Suprapubic skin (tissue), 4 donors: Measurements from ENCODE around the gene ZNF24. TPM values are rescaled to one million over a fixed set of nuclear protein-coding genes. Genes with fewer than 3 reads are reported as not detected.
A peak's percentile ranks its signal among the peaks of the same experiment; 100 is the strongest.

Source experiments
- DNase-seq, 2 donors: peaks; one replicate each; pipeline ENCODE4 v3.0.0-alpha.2; 2019; ENCODE audit warnings: low spot score in 2 of 2
- H3K27ac ChIP-seq: fragments of 200-600 bp; sonication (generic); one replicate; pipeline ENCODE4 v1.5.1; 2019
- H3K27me3 ChIP-seq: fragments of 200-600 bp; sonication (generic); one replicate; pipeline ENCODE4 v1.5.1; 2019
- H3K36me3 ChIP-seq: fragments of 200-600 bp; sonication (generic); one replicate; pipeline ENCODE4 v1.5.1; 2019
- H3K4me1 ChIP-seq: fragments of 200-600 bp; sonication (generic); one replicate; pipeline ENCODE4 v1.5.1; 2019
- H3K4me3 ChIP-seq: fragments of 200-600 bp; sonication (generic); one replicate; pipeline ENCODE4 v1.5.1; 2019; ENCODE audit warnings: mild to moderate bottlenecking
- H3K9me3 ChIP-seq: fragments of 200-600 bp; sonication (generic); one replicate; pipeline ENCODE4 v1.5.1; 2019
- CTCF ChIP-seq, 2 donors: fragments of 200-600 bp in 1 of 2; fragments of 450-650 bp in 1 of 2; sonication (generic) in 1 of 2; IDR thresholded peaks; one replicate each; pipeline ENCODE4 v1.5.1; 2016 to 2019; ENCODE audit warnings: antibody characterized with exemption in 2 of 2, mild to moderate bottlenecking in 1 of 2, moderate library complexity in 1 of 2
- EP300 ChIP-seq: sonication (generic); formaldehyde crosslinking; IDR thresholded peaks from one replicate; pipeline ENCODE4 v1.6.1; 2017; ENCODE audit warnings: antibody characterized with exemption
- POLR2A ChIP-seq, 2 donors: fragments of 450-650 bp; IDR thresholded peaks; one replicate each; pipeline ENCODE4 v1.6.1; 2017; ENCODE audit warnings: antibody characterized with exemption in 2 of 2, mild to moderate bottlenecking in 2 of 2, moderate library complexity in 2 of 2
- POLR2AphosphoS5 ChIP-seq, 3 donors: sonication (generic); formaldehyde crosslinking; IDR thresholded peaks; one replicate each; pipeline ENCODE4 v1.6.1; 2017; ENCODE audit warnings: antibody characterized with exemption in 3 of 3
- WGBS: methylation state at CpG from one replicate; pipeline ENCODE4 v1.1.5; 2018; 5-methylcytosine and 5-hydroxymethylcytosine counted together
- total RNA-seq, 4 donors: library from RNA; depleted of rRNA; stranded (reverse); fragments of >200 nt; gene quantifications; one replicate each; pipeline ENCODE4 v1.1.0, GENCODE V29; 2016

Gene ZNF24
- total RNA-seq, 4 donors from 2014 or later = 28.9 to 46.4 (median 37.4) TPM

GRCh38 chr18:35377875-35378573, 33.8 kb upstream of the ZNF24 start:
- WGBS = 71% methylated on average over 14 of the region's 14 CpGs
- Histone ChIP-seq H3K36me3 (no peaks in the 10 kb centered on the region), H3K9me3 (no peaks in the 10 kb centered on the region), H3K27ac (no peak overlapping the region), H3K4me1 (peaks cover 14% of the 10 kb centered on the region), H3K27me3 (no peaks in the 10 kb centered on the region), H3K4me3 (no peak overlapping the region)
- no peak for DNase-seq
- TF ChIP-seq POLR2AphosphoS5 (IDR thresholded peaks at IDR 0.05) (no peak), POLR2A (IDR thresholded peaks at IDR 0.05) (no peak), CTCF (IDR thresholded peaks at IDR 0.05) (no peak), EP300 (no peak)

- H3K27me3 ChIP-seq = no peaks in the 10 kb centered on the region
- WGBS = 4% methylated on average over 43 of the region's 78 CpGs
- DNase-seq = peak; percentile 93 to 94
Observed at GRCh38 chr18:35376742-35377695, 32.8 kb upstream of the ZNF24 start, which contains the start of gene ZNF396. Gene ZNF396, minus strand, starts transcription at chr18:35377337. Its CDS starts 3,045 bp downstream, at chr18:35374292.

GRCh38 chr18:35376393-35376741, 32.1 kb upstream of the ZNF24 start:
- no peaks in the 10 kb centered on the region for H3K9me3 ChIP-seq
- H3K36me3 ChIP-seq = no peaks in the 10 kb centered on the region
- H3K4me3 ChIP-seq = peak overlapping the region; percentile 97
- WGBS = 48% methylated on average over 3 of the region's 13 CpGs
- TF ChIP-seq EP300 = no peak
- TF ChIP-seq POLR2A (IDR thresholded peaks at IDR 0.05) = no peak
- TF ChIP-seq CTCF (IDR thresholded peaks at IDR 0.05) = no peak
- TF ChIP-seq POLR2AphosphoS5 (IDR thresholded peaks at IDR 0.05) = no peak
- DNase-seq = no peak
- peak overlapping the region; percentile 18 for H3K27ac ChIP-seq
- H3K27me3 ChIP-seq = no peaks in the 10 kb centered on the region
- H3K4me1 ChIP-seq = peaks cover 14% of the 10 kb centered on the region

More at GRCh38 chr18:35376742-35377695, 32.8 kb upstream of the ZNF24 start, which contains the start of gene ZNF396:
- Histone ChIP-seq H3K9me3 (no peaks in the 10 kb centered on the region), H3K4me1 (peaks cover 14% of the 10 kb centered on the region), H3K4me3 (peak within 1 kb of the TSS; percentile 97), H3K27ac (peak within 1 kb of the TSS; percentile 18), H3K36me3 (no peaks in the 10 kb centered on the region)
- TF ChIP-seq POLR2A (IDR thresholded peaks at IDR 0.05) = no peak
- no peak for TF ChIP-seq CTCF (IDR thresholded peaks at IDR 0.05)
- TF ChIP-seq EP300 = no peak

GRCh38 chr18:35374708-35375107, 30.5 kb upstream of the ZNF24 start:
- no peaks in the 10 kb centered on the region for H3K9me3 ChIP-seq
- H3K36me3 ChIP-seq = no peaks in the 10 kb centered on the region
- no peaks in the 10 kb centered on the region for H3K27me3 ChIP-seq
- peaks cover 14% of the 10 kb centered on the region for H3K4me1 ChIP-seq
- no peak overlapping the region for H3K4me3 ChIP-seq
- H3K27ac ChIP-seq = no peak overlapping the region
- 91% methylated on average over 4 of the region's 4 CpGs for WGBS
- TF ChIP-seq EP300 (no peak), POLR2AphosphoS5 (IDR thresholded peaks at IDR 0.05) (no peak), CTCF (IDR thresholded peaks at IDR 0.05) (no peak)
- no peak for DNase-seq
